Measurements from ENCODE around the gene RPL3. TPM values are rescaled to one million over a fixed set of nuclear protein-coding genes. Genes with fewer than 3 reads are reported as not detected.

The RPL3 gene
- total and polyA plus RNA-seq, 8 donors = 1,199 to 2,659 (median 1,706) TPM

DNA sequence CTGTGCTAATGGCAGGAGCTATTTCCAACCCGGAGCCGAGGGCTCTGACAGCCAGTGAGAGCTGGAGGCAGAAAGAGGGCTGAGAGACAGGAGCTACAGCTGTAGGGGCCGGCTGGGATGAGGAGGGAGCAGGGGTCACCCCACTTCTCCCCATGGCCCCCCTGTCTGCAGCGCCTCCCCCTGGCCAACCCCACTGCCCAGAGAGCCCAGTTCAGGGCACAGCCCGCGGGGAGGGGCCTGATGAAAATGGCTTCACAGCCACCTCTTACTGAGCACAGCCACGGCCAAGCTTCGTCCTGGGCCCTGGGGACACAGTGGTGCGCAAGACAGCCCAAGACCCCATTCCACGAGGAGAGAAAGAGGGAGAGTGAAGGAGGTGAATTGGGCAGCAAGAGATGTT lies 27.9 kb downstream of the RPL3 start:
- H3K9me3 ChIP-seq = no peaks in the 10 kb centered on the region
- FAIRE-seq = no peak
- 90 to 92% methylated on average over 10 of the region's 10 CpGs for WGBS, 2 donors
- TF ChIP-seq, protein P1, sequence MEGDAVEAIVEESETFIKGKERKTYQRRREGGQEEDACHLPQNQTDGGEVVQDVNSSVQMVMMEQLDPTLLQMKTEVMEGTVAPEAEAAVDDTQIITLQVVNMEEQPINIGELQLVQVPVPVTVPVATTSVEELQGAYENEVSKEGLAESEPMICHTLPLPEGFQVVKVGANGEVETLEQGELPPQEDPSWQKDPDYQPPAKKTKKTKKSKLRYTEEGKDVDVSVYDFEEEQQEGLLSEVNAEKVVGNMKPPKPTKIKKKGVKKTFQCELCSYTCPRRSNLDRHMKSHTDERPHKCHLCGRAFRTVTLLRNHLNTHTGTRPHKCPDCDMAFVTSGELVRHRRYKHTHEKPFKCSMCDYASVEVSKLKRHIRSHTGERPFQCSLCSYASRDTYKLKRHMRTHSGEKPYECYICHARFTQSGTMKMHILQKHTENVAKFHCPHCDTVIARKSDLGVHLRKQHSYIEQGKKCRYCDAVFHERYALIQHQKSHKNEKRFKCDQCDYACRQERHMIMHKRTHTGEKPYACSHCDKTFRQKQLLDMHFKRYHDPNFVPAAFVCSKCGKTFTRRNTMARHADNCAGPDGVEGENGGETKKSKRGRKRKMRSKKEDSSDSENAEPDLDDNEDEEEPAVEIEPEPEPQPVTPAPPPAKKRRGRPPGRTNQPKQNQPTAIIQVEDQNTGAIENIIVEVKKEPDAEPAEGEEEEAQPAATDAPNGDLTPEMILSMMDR (IDR thresholded peaks at IDR 0.05) = no peak
- H3K27me3 ChIP-seq = no peaks in the 10 kb centered on the region
- peaks cover 30 to 40% (median 34%) of the 10 kb centered on the region in 3 donors for H3K4me1 ChIP-seq
- peak in 3 of 6 donors; percentile 35 to 82 (median 71) for DNase-seq
- H3K27ac ChIP-seq = peak overlapping the region; percentile 89 to 96 (median 92)
- no peak for ATAC-seq
- intact Hi-C loops (cut with DNase I) = no loop called here
- no peak overlapping the region for H3K4me3 ChIP-seq
- H3K36me3 ChIP-seq = no peaks in the 10 kb centered on the region

DNA sequence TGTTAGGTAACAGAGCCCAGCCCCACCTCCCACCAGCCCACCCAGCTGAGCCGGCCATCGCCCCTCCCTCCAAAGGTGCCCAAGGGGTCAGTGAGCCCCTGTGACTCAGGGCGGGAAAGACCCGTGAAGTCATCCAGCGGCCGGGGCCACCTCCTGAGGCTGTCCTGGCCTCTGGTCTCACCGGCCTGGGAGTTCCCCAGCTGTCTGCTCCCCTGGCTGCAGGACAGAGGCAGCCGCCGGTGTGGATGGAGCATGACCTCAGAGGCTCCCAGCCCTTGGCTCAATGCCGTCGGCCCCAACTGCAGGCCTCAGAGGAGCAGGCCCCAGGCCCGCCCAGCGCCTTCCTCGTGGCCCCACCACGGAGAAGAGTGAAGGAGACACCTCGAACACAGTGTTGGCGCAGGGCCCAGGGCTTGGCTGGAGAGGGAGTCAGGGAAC lies 28.7 kb downstream of the RPL3 start:
- peak overlapping the region; percentile 89 to 96 (median 92) for H3K27ac ChIP-seq

DNA sequence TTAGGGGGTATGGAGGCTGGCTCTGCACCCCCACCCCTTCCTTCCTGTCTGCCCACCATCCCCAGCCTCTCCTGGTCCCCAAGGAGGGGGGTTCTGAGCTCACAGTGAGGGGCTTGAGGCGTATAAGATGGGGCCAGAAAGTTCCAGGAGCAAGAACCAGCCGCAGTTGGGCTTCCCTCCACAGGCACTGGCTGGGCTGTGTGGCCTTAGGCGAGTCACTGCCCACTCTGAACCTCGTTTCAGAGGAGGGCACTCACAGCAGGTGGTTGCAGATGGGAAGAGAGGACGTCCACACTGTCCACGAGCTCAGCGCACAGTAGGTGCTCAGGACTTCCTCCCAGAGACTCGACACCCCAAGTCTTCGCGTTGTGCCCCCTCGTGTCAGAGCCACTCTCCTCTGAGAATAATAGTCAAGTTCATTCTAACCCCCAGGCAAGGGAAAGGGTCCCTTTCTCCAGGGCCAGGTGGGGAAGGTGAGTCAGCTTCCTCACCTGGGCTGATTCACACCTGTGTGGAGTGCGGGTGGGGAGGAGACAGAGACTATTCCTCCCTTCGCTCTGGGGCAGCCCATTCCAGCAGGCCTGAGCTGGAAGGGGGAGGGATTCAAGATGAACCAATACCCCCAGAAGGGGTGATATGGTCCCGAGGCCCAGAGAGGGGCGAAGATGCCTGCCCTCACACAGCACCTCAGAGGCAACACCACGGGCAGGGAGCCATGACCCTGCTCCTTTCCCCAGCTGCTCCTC lies 29.3 kb downstream of the RPL3 start:
- intact Hi-C loops (cut with DNase I) = no loop called here
- TF ChIP-seq, protein P1 (IDR thresholded peaks at IDR 0.05) = no peak
- Histone ChIP-seq H3K27ac (peak overlapping the region; percentile 89 to 96 (median 92)), H3K4me1 (peaks cover 30 to 40% (median 31%) of the 10 kb centered on the region in 3 donors), H3K27me3 (no peaks in the 10 kb centered on the region), H3K36me3 (no peaks in the 10 kb centered on the region), H3K4me3 (no peak overlapping the region), H3K9me3 (no peaks in the 10 kb centered on the region)
- ATAC-seq = peak; percentile 0 to 26 (median 18)
- no peak for FAIRE-seq
- 78 to 80% methylated on average over 14 to 16 of the region's 16 CpGs for WGBS, 2 donors
- DNase-seq = peak in 2 of 6 donors; percentile 51

More for the DNA sequence above, 28.7 kb downstream of the RPL3 start:
- FAIRE-seq (no peak), ATAC-seq (peak; percentile 77 to 86 (median 81)), DNase-seq (peak; percentile 89 to 97 (median 93))
- Histone ChIP-seq H3K4me3 (no peak overlapping the region), H3K9me3 (no peaks in the 10 kb centered on the region), H3K27me3 (no peaks in the 10 kb centered on the region), H3K36me3 (no peaks in the 10 kb centered on the region), H3K4me1 (peaks cover 30 to 40% (median 32%) of the 10 kb centered on the region in 3 donors)
- intact Hi-C loops (cut with DNase I) = no loop called here
- TF ChIP-seq, protein P1 (IDR thresholded peaks at IDR 0.05) = no peak
- WGBS, 2 donors = 9 to 13% methylated on average over 17 of the region's 17 CpGs

DNA sequence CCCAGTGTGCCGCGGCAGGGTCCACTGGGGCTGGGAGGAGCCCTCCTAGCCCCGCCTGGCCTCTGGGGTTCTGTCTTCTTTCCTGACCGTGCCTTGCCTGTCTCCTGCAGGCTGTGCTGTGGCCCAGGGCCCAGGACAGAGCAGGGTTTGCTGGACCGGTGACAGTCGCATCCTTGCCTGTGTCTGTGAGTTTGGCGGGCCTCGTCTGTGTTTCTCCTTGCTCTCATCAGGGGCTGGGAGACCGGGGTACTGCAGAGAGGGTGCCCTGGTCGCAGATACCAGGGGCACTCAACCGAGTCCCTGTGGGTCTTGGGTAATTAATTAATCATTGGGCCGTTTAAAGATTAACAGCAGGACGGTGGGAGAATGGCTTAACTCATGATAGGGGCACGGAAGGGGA lies 29.9 kb downstream of the RPL3 start:
- peaks cover 30 to 40% (median 31%) of the 10 kb centered on the region in 3 donors for H3K4me1 ChIP-seq
- ATAC-seq (no peak), FAIRE-seq (no peak), DNase-seq (no peak)
- intact Hi-C loops (cut with DNase I) = no loop called here
- H3K27ac ChIP-seq = peak overlapping the region in 3 of 4 donors; percentile 89 to 96 (median 92)
- H3K9me3 ChIP-seq = no peaks in the 10 kb centered on the region
- TF ChIP-seq, protein P1 (IDR thresholded peaks at IDR 0.05) = no peak
- no peaks in the 10 kb centered on the region for H3K27me3 ChIP-seq
- H3K4me3 ChIP-seq = no peak overlapping the region
- no peaks in the 10 kb centered on the region for H3K36me3 ChIP-seq
- WGBS, 2 donors = 41 to 42% methylated on average over 14 of the region's 14 CpGs

Measured in pancreas (tissue), 10 donors.